Heart left ventricle (tissue), 13 donors: ENCODE measurements around the gene ELAVL3.

Experiments used
- CTCF ChIP-seq, 12 donors: fragments of 200-600 bp; sonication (generic) in 4 of 12; IDR thresholded peaks; one replicate each; pipeline versions ENCODE4 v1.5.0 to v1.8.0; 2018 to 2022; ENCODE audit warnings: antibody characterized with exemption in 12 of 12, mild to moderate bottlenecking in 5 of 12
- POLR2A ChIP-seq, 2 donors: fragments of 450-650 bp; IDR thresholded peaks; one replicate each; pipeline ENCODE4 v1.6.1; 2017; ENCODE audit warnings: antibody characterized with exemption in 2 of 2, mild to moderate bottlenecking in 2 of 2, moderate library complexity in 2 of 2
- donor health status: ischemic (EF 13 %, LVEDD 7.1; RV severe dilation, severe dysfunction).
- donor health status: DM: no; HTN: yes; CAD: no.
- donor health status: DM: no; HTN: no; CAD: no.
- donor health status: ischemic (EF 25% LVEDD 6.9; RV normal size, moderate dysfunction).
- donor health status: ischemic (EF 25% LVEDD 5.7; RV mildly dilated, moderate dysfunction).
- donor health status: ischemic (EF 35%, LVEDD 5.7; RV mildly dilated, moderate dysfunction).
- donor health status: nonischemic (EF 11% LVEDD 7.7; RV severe dilation, severe dysfunction).
- donor health status: DM: yes; HTN: yes; CAD: no.
- donor health status: PGD.
- donor health status: ischemic (EF 29% LVEDD 5.4; RV normal size, mild dysfunction).
- donor health status: nonischemic (EF 23%, LVEDD 6.1; RV moderate dilation, normal function).

GRCh38 chr19:11437955-11438354 lies 42.9 kb downstream of the ELAVL3 start:
- TF ChIP-seq POLR2A (IDR thresholded peaks at IDR 0.05) (no peak), CTCF (IDR thresholded peaks at IDR 0.05) (no peak)
